ENCODE measurements around the gene C1QTNF12. TPM values are rescaled to one million over a fixed set of nuclear protein-coding genes. Genes with fewer than 3 reads are reported as not detected.

Gene C1QTNF12
- polyA plus RNA-seq, 3 donors = 1.1 TPM; not detected in 2

DNA sequence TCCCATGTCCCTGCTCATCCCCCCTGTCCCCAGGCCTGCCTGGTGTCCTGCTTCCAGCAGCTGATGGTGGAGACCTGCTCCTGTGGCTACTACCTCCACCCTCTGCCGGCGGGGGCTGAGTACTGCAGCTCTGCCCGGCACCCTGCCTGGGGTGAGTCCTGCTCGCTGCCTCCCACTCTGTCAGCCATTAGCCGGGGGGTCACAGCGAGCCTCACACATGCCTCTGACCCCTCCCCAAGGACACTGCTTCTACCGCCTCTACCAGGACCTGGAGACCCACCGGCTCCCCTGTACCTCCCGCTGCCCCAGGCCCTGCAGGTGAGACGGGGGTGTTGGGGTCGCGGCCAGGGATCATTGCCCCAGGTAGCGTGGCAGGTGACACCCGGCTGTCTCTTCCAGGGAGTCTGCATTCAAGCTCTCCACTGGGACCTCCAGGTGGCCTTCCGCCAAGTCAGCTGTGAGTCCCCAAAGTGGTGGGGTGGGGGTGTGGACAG lies 43.8 kb upstream of the C1QTNF12 start:
- H3K36me3 Mint-ChIP-seq = peaks cover 0 to 3% of the 10 kb centered on the region in 2 donors
- TF ChIP-seq CTCF (IDR thresholded peaks at IDR 0.05) = peak; percentile 69

DNA sequence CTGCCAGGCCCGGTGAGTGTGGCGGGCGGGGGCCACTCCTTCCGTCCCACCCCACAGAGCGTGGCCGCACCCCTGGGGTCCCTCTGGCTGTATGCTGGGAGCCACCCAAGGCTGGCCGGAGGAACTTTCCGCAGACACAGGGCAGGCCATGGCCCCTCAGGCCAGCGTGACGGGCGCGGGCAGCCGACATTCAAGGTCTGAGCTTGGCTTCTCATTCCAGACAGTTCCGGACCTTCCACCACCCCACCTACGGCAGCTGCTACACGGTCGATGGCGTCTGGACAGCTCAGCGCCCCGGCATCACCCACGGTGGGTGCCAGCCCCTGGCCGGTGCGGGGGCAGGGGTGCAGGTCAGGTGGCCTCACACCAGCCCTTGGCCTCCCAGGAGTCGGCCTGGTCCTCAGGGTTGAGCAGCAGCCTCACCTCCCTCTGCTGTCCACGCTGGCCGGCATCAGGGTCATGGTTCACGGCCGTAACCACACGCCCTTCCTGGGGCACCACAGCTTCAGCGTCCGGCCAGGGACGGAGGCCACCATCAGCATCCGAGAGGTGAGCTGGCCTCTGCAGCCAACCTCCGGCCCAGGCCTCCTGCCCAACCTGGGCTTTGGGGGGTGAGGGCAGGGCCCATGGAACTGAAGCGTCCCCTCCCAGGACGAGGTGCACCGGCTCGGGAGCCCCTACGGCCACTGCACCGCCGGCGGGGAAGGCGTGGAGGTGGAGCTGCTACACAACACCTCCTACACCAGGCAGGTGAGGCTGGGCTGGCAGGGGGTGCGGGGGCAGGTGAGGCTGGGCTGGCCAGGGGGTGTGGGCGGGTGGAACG lies 41.0 kb upstream of the C1QTNF12 start:
- no peaks in the 10 kb centered on the region for H3K79me2 ChIP-seq (ENCODE audit: insufficient read depth, low read length)
- H3K27ac ChIP-seq (ENCODE audit: low read depth in 1 of 2, low read length in 2 of 2) = no peak overlapping the region
- Mint-ChIP-seq H3K9me3 (peaks cover 0 to 8% (median 0%) of the 10 kb centered on the region in 7 donors), H3K27ac (no peak overlapping the region), H3K4me3 (no peak overlapping the region), H3K27me3 (ENCODE audit: low read depth in 3 of 3) (peaks cover 0 to 2% (median 0%) of the 10 kb centered on the region in 3 donors), H3K36me3 (no peaks in the 10 kb centered on the region), H3K4me1 (no peaks in the 10 kb centered on the region)
- H3K4me2 ChIP-seq (replicated peaks; ENCODE audit: extremely low read depth, low read length, poor library complexity, severe bottlenecking) = no peak overlapping the region
- no peak overlapping the region for H3K4me3 ChIP-seq (replicated peaks in 1 of 3; ENCODE audit: low read depth in 2 of 3, low read length in 3 of 3)
- H4K20me1 ChIP-seq (ENCODE audit: insufficient read depth, low read length) = no peaks in the 10 kb centered on the region
- H3K27me3 ChIP-seq (ENCODE audit: control insufficient read depth in 2 of 2, insufficient read depth in 2 of 2, low read length in 2 of 2) = no peaks in the 10 kb centered on the region
- TF ChIP-seq CTCF (IDR thresholded peaks at IDR 0.05) = no peak
- DNase-seq = no peak
- no peak overlapping the region for H3K9ac ChIP-seq (ENCODE audit: insufficient read depth, low read length, poor library complexity, severe bottlenecking)
- no peak overlapping the region for H2AFZ ChIP-seq (ENCODE audit: insufficient read depth, low read depth, low read length, poor library complexity, severe bottlenecking)
- no peaks in the 10 kb centered on the region for H3K4me1 ChIP-seq (ENCODE audit: control insufficient read depth in 1 of 2, insufficient read depth in 2 of 2, low read length in 2 of 2)
- 93% methylated on average over 33 of the region's 46 CpGs for WGBS (ENCODE audit: insufficient coverage)
- no peaks in the 10 kb centered on the region for H3K9me3 ChIP-seq (replicated peaks in 1 of 2; ENCODE audit: control insufficient read depth in 1 of 2, insufficient read depth in 1 of 2, low read length in 2 of 2)
- H3K36me3 ChIP-seq (replicated peaks in 1 of 2; ENCODE audit: control insufficient read depth in 1 of 2, insufficient read depth in 2 of 2, low read length in 2 of 2) = no peaks in the 10 kb centered on the region
- intact Hi-C loops (cut with micrococcal nuclease) = no loop called here

More for the DNA sequence above, 43.8 kb upstream of the C1QTNF12 start:
- Histone ChIP-seq H3K9me3 (replicated peaks in 1 of 2; ENCODE audit: control insufficient read depth in 1 of 2, insufficient read depth in 1 of 2, low read length in 2 of 2) (no peaks in the 10 kb centered on the region), H2AFZ (ENCODE audit: insufficient read depth, low read depth, low read length, poor library complexity, severe bottlenecking) (no peak overlapping the region), H4K20me1 (ENCODE audit: insufficient read depth, low read length) (no peaks in the 10 kb centered on the region), H3K4me3 (replicated peaks in 1 of 3; ENCODE audit: low read depth in 2 of 3, low read length in 3 of 3) (no peak overlapping the region), H3K27ac (ENCODE audit: low read depth in 1 of 2, low read length in 2 of 2) (no peak overlapping the region), H3K36me3 (replicated peaks in 1 of 2; ENCODE audit: control insufficient read depth in 1 of 2, insufficient read depth in 2 of 2, low read length in 2 of 2) (peaks cover 7 to 16% of the 10 kb centered on the region in 2 donors), H3K9ac (ENCODE audit: insufficient read depth, low read length, poor library complexity, severe bottlenecking) (no peak overlapping the region), H3K4me2 (replicated peaks; ENCODE audit: extremely low read depth, low read length, poor library complexity, severe bottlenecking) (no peak overlapping the region), H3K27me3 (ENCODE audit: control insufficient read depth in 2 of 2, insufficient read depth in 2 of 2, low read length in 2 of 2) (no peaks in the 10 kb centered on the region), H3K79me2 (ENCODE audit: insufficient read depth, low read length) (no peaks in the 10 kb centered on the region), H3K4me1 (ENCODE audit: control insufficient read depth in 1 of 2, insufficient read depth in 2 of 2, low read length in 2 of 2) (no peaks in the 10 kb centered on the region)
- Mint-ChIP-seq H3K27me3 (ENCODE audit: low read depth in 3 of 3) (peaks cover 0 to 1% (median 0%) of the 10 kb centered on the region in 3 donors), H3K4me3 (no peak overlapping the region), H3K4me1 (no peaks in the 10 kb centered on the region), H3K9me3 (peaks cover 0 to 10% (median 0%) of the 10 kb centered on the region in 7 donors), H3K27ac (no peak overlapping the region)
- WGBS (ENCODE audit: insufficient coverage) = 61% methylated on average over 12 of the region's 15 CpGs
- intact Hi-C loops (cut with micrococcal nuclease) = loop anchor here in 1 of 2 donors (5.0 kb wide), 1 partner anchor 168 kb away; no protein-coding TSS in a partner anchor
- peak in 2 of 3 donors; percentile 40 to 51 for DNase-seq
